ENCODE data around the gene DCLK2.

DCLK2 gene

GRCh38 chr4:150247184-150247583 lies 168.9 kb downstream of the DCLK2 start:
- no peak for DNase-seq

- DNase-seq = no peak
These were observed 169.9 kb downstream of the DCLK2 start for GRCh38 chr4:150248181-150248580.

GRCh38 chr4:150250293-150250997 lies 172.2 kb downstream of the DCLK2 start:
- DNase-seq = no peak

DNA sequence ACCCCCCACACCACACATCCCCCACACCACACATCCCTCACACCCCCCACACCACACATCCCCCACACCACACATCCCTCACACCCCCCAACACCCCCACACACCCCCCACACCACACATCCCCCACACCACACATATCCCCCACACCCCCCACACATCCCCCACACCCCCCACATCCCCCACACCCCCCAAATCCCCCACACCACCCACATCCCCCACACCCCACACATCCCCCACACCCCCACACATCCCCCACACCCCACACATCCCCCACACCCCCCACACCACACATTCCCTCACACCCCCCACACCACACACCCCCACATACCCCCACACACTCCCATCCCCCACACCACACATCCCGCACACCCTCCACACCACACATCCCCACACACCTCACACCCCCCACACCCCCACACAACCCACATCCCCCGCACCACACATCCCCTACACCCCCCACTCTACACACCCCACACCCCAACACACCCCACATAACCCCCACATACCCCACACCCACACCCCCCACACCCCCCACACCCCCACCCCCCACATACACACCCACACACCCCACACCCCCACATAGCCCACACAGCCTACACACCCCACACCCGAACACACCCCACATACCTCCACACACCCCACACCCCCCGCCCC lies 172.9 kb downstream of the DCLK2 start:
- DNase-seq = no peak

GRCh38 chr4:150251752-150252190 lies 173.5 kb downstream of the DCLK2 start:
- no peak for DNase-seq

- no peak for DNase-seq
These were observed 174.1 kb downstream of the DCLK2 start for GRCh38 chr4:150252306-150252705.

GRCh38 chr4:150252741-150253140 lies 174.5 kb downstream of the DCLK2 start:
- no peak for DNase-seq

DNA sequence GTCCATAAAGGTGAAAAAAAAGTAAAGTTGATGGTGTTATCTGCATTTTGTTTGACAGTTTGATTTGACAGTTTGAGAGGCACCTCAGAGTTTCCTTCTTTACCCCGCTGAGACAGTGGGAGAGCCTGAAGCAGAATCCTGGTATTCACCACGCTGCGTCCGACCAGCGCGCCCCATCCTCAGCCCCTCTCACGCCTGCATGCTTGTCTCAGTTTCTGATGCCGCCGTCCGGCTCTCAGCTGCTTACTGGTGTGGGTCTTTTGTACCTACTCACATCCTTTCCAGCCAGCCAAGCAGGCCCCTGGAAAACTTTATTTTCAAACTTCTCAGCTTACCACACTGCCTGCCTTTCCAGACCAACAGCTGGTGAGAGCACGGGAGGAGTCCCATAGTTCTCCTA lies 175.2 kb downstream of the DCLK2 start:
- no peak for DNase-seq

GRCh38 chr4:150253965-150254630 lies 175.9 kb downstream of the DCLK2 start:
- DNase-seq = no peak

GRCh38 chr4:150255610-150256224 lies 177.5 kb downstream of the DCLK2 start:
- no peak for DNase-seq

- no peak for DNase-seq
These were observed 178.0 kb downstream of the DCLK2 start for GRCh38 chr4:150256225-150256620.

DNA sequence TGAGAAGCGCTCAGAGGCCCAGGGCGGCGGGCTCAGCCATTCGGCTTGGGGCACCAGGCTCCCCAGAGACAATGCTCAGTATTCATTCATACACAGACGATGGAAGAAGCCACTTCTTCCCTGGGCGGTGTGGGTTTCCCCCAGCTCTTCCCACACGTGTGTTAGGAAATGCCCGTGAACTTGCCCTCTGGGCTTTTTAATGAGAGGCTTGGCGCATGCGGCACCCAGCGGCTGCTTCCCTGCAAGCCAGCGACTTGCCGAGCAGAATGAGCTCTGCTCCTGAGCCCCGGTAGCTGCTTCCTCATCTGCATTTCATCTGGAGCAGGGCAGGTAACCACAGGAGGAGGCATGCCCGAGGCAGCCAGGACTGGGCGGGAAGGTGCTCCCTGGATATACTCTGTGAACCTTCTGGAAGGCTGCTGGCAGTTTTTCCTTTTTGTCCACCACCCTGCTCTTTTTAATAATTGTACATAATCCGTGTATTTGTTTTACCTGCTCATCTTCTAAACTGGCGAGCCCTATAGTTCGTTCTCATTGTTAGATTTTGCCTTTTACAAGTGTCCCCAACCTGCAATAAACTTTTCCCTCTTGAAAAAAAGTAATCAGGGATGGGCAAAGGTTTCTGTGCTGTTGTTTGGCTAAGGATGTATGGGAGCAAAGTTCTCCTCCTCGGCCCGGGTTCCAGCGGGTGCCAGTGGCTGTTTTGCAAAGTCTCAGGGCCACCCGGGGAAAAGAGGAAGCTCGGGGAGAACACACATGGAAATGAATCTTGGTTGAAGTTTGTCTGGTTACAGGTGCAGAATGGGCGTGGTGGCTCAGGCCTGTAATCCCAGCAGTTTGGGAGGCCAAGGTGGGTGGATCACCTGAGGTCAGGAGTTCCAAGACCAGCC lies 178.8 kb downstream of the DCLK2 start:
- DNase-seq = no peak

DNA sequence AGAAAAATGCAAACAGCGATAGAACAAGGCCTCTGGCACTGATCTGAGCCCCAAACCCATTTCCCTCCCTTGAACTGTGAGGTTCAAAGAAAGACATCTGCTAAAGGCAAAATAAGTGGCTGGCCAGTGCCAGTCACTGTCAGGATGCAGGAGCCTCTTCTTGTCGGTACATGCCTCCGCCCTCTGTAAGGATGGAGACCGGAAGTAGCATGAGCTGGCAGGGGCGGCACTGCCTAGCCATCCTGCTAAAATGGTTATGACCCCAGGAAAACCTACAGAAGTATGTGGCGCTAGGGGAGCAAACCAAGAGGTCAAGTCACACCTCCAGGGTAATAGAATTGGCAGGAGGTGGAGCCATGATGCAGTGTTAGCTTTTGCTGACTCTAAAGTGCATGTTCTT lies 180.3 kb downstream of the DCLK2 start:
- DNase-seq = no peak

DNA sequence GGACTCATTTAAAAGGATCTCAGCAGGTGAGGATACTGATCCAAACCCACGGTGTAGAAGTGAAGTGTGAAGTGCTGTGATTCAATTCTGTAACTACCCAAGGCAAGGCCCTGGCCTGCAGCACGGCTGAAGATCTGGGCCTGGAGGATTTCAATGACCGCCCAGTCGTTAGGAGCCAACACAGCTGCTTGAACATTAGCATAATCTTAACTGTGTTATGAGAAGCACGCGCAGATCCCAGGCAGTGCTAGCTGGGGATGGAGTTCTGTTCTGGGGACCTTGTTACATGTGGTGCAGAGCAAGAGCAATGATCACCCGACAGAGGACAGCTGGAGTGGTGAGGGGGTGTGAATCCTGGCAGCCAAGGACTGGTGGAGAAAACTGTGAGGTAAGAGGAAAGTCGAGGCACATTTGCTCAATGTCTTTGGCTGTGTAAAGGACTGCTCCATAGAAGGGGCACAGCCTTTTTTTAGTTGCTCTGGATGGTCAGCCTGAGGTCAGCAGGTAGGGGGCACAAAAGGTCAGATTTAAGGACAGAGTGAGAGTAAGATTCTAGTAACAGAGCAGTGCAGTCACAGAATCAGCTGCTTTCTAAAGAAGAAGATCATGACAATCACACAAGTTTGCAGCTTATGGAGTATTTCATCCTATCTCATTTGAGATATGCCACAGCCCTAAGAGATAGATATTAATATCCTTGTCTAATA lies 181.8 kb downstream of the DCLK2 start:
- no peak for DNase-seq

GRCh38 chr4:150261571-150261970 lies 183.3 kb downstream of the DCLK2 start:
- no peak for DNase-seq

DNA sequence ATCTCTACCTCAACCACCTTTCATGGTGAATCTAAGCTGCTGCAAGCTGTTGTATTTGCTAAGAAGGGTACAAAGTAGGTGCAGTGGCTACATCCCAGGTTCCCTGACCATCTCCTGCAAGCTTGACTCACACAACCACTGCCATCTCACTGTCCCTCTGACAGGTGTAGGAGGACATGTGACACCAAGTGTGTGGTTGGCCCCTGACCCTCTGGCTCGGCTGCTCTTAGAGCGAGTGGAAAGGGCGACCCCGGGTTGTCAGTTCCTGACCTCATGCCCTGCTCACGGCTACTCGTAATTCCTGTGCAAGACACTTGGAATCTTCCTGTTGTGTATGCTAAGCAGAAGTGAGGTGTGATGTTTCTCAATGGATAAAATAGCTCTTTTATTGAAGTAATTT lies 184.4 kb downstream of the DCLK2 start:
- DNase-seq = no peak

GRCh38 chr4:150264595-150265161 lies 186.4 kb downstream of the DCLK2 start:
- DNase-seq = no peak

GRCh38 chr4:150265806-150266205 lies 187.6 kb downstream of the DCLK2 start:
- DNase-seq = no peak

GRCh38 chr4:150268444-150268843 lies 190.2 kb downstream of the DCLK2 start:
- no peak for DNase-seq

- no peak for DNase-seq
These were observed 200.0 kb downstream of the DCLK2 start for GRCh38 chr4:150278206-150278605.

DNA sequence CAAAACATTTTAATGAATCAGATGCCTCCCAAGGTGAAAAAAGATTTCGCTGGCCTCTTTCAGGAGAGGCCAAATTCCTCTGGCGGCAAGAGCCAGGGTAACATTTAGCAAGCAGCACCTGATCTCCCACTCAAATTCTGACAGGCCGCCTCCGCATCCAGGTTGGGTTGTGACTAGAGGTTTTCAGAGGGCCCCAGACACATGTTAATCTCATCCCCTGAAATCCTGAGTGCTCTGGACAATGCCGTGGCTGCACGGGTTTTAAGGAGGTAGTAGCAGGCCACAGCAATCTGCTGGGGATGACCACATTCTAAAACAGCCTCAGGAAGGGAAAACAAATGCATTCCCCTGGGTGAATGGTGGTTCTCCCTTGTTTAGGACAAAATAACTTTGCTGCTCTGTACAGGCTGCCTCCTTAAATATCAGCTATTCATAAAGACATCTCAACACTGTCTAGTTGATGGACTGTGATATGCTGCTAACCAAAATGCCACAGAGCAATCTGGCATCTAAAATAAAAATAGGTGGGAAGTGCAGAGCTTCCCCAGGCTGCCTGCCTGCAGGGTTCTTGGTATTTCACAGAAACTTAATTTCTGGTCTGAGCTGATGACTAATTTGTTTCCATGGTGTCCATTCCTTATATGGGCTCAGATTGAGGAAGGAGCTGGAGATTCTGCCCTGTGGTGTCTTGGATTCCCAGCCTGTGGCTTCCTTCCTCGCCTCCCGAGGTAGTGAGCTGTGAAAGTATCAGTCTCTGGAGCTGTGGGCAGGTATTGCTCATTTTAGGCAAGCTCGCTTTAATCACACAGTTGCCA lies 202.0 kb downstream of the DCLK2 start:
- no peak for DNase-seq
